ENCODE results near the gene NOL4L.

NOL4L gene

GRCh38 chr20:32444474-32445220 lies 140.5 kb downstream of the NOL4L start:
- no peak for DNase-seq (ENCODE audit: low read depth)

- DNase-seq (ENCODE audit: low read depth) = no peak
These were observed 141.7 kb downstream of the NOL4L start for GRCh38 chr20:32443386-32443974.

GRCh38 chr20:32442630-32443373 lies 142.3 kb downstream of the NOL4L start:
- no peak for DNase-seq (ENCODE audit: low read depth)

- no peak for DNase-seq (ENCODE audit: low read depth)
These were observed 143.5 kb downstream of the NOL4L start for GRCh38 chr20:32441638-32442037.

- no peak for DNase-seq (ENCODE audit: low read depth)
These were observed 144.4 kb downstream of the NOL4L start for GRCh38 chr20:32440758-32441078.

GRCh38 chr20:32440069-32440757 lies 144.9 kb downstream of the NOL4L start:
- no peak for DNase-seq (ENCODE audit: low read depth)

GRCh38 chr20:32439132-32439829 lies 145.9 kb downstream of the NOL4L start:
- peak; percentile 90 for DNase-seq (ENCODE audit: low read depth)

- no peak for DNase-seq (ENCODE audit: low read depth)
These were observed 146.7 kb downstream of the NOL4L start for GRCh38 chr20:32438331-32438858.

- no peak for DNase-seq (ENCODE audit: low read depth)
These were observed 147.6 kb downstream of the NOL4L start for GRCh38 chr20:32437391-32438074.

- DNase-seq (ENCODE audit: low read depth) = no peak
These were observed 148.2 kb downstream of the NOL4L start for GRCh38 chr20:32436968-32437367.

GRCh38 chr20:32436142-32436861 lies 148.8 kb downstream of the NOL4L start:
- DNase-seq (ENCODE audit: low read depth) = no peak

- DNase-seq (ENCODE audit: low read depth) = no peak
These were observed 149.6 kb downstream of the NOL4L start for GRCh38 chr20:32435449-32436107.

- DNase-seq (ENCODE audit: low read depth) = no peak
These were observed 150.7 kb downstream of the NOL4L start for GRCh38 chr20:32434434-32434833.

- DNase-seq (ENCODE audit: low read depth) = no peak
These were observed 151.7 kb downstream of the NOL4L start for GRCh38 chr20:32433311-32434021.

- DNase-seq (ENCODE audit: low read depth) = no peak
These were observed 152.9 kb downstream of the NOL4L start for GRCh38 chr20:32432277-32432676.

- no peak for DNase-seq (ENCODE audit: low read depth)
These were observed 153.7 kb downstream of the NOL4L start for GRCh38 chr20:32431457-32431856.

GRCh38 chr20:32429745-32430360 lies 155.3 kb downstream of the NOL4L start:
- DNase-seq (ENCODE audit: low read depth) = no peak

GRCh38 chr20:32429343-32429742 lies 155.8 kb downstream of the NOL4L start:
- DNase-seq (ENCODE audit: low read depth) = no peak

GRCh38 chr20:32427996-32428395 lies 157.1 kb downstream of the NOL4L start:
- no peak for DNase-seq (ENCODE audit: low read depth)
